AG08396 (cell line): ENCODE results near the gene SENP8.
"Not testable (repeated sequence)": the region's sequence is repeated elsewhere in the genome, so short reads cannot be mapped to it uniquely, and the experiment has no call there.

ENCODE experiments used
- DNase-seq: peaks from one replicate; pipeline ENCODE4 v3.0.0; 2012; ENCODE audit warnings: low spot score, mixed read lengths

Gene SENP8

DNA sequence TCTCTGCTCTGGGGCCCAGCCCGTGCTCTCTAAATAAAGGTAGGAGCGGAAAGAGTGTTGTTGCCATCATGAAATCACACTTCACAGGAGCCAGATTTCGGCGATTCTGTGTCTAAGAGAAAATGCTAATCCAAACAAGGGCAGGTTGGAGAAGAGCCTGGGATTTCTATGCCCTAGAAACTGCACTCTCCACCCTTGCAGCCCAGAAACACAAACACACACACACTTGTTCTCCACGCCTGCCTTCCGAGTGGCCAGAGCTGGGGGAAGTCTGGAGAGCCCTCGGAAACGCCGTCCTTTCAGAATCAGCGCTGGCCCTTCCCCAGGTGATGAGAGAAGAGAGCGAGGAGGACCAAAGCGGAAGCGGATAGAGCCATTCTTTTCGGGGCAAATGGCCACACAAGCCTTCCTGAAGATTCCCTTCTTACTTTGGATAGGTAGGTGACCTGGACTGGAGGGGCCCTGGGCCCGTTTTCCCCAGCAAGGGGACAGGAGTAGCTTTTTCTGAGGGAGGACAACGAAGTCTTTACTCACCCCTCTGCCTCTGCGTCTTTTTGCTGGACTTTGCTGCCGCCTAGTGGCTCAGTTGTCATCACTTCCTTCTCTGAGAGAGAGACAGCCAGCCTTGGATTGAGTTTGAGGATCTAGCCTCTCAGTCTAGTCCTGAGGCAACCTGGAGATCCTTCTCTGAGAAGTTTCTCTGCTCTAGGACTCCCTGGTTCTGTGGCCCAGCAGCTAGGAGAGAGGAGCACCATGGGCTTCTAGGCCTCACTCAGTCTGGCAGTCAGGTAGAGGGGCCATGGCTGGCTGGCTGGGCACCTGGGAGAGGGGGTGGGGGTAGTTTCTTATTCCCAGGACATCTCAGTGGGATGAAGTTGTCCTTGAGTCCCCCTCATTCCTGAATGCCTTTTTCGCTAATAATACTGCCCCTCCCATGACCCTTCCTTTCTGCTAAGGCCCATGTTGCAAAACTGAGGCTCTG lies 37.7 kb downstream of the SENP8 start:
- peak; percentile 77 for DNase-seq

DNA sequence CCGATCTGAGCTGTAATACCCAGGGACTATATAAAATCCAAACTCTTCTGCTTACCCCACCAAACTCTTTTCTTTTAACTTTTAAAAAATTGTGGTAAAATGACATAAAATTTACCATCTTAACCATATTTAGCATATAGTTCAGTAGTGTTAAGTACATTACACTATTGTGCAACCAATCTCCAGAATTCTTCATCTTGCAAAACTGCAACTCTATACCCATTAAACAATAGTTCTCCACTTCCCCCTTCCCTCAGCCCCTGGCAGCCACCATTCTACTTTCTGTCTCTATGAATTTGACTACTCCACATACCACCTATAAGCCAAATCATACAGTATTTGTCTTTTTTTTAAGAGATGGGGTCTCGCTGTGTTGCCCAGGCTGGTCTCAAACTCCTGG lies 38.7 kb downstream of the SENP8 start:
- DNase-seq, result no peak

DNA sequence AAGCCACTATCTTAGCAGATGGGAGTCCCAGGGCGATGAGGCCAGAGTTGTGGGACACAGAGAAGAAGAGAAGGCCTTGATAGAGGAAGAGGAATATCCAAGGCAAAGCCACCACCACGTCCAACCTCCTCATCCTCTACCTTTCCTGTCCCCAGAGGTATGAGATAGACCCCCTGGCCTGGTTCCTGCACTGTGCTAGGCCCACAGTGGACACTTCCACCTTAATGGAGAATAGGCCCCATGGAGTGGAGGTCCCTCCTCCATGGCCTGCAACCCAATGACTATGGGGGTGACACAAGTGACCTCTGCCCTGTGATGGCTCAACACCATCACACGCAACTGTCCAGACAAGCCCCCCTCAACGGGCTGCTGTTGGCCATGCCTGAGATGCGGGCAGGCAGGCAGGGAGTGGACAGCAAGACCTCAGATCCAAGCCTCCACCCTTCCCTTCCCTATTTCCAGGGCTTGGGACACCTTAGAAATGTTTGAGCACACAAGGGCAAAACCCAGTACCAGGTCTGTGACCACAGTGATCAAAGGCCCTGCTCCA lies 42.6 kb downstream of the SENP8 start:
- DNase-seq, result no peak

- no peak for DNase-seq
Observed at GRCh38 chr15:72161361-72162132, 43.3 kb downstream of the SENP8 start.

DNA sequence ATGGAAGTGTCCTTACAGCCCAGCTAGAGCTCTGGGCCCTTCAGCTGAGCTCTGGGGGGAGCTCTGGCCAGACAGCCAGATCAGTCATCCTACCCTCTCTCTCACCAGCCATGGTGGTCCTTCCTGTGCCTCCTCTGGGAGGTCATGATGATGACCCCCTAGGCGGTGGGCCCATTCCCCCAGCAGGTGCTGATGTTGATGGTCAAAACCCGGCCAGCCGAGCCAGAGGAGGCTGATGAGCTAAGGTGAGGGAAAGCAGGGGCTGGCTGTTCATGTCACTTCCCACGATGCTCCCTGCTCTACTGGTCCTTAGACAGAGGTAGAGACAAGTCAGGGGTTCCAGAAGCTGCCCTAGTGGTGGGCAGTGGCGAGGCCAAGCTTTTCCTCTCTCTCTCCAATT lies 44.4 kb downstream of the SENP8 start:
- no peak for DNase-seq

DNA sequence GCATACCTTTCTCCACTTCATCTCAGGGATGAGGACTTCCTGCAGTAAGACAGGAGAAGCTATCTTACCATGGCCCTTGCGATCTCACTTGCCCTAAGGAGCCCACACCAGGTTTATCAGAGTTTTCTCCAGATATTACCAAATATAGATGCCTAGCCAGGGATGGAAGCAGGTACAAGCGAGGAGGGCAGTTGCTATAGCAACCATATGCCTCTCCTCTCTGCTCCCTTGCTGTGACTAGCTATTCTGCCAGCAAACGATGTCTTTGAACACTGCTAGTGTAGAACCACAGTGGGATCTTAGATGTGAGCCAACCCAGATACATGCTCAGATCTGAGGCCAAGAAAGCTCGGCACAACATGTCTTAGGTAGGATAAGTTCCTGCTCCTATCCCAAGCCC lies 45.5 kb downstream of the SENP8 start:
- DNase-seq, result no peak

GRCh38 chr15:72166716-72167417 lies 48.7 kb downstream of the SENP8 start:
- DNase-seq, result no peak

- no peak for DNase-seq
Observed at GRCh38 chr15:72167445-72167844, 49.2 kb downstream of the SENP8 start.

- DNase-seq, result no peak
Observed at GRCh38 chr15:72168131-72168807, 50.1 kb downstream of the SENP8 start.

DNA sequence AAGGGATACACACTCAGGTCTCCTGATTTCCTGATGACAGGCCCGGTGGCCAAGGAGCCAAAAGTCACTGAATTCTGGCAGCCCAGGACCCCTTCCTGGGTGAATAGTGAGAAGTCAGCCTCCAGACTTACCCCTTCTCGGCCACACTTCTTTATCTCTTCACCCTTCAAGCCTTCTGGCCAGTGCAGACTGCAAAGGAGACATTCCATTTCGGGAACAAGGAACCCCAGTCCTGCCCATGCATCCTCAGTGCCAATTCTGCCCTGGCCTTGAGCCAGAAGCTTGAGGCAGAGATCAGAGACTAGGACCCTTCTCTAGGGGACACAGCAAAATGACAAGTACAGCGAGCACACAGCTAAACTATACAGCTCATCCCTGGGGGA lies 50.6 kb downstream of the SENP8 start:
- no peak for DNase-seq

- no peak for DNase-seq
Observed at GRCh38 chr15:72169236-72169920, 51.2 kb downstream of the SENP8 start.

- DNase-seq, result no peak
Observed at GRCh38 chr15:72169921-72170611, 51.9 kb downstream of the SENP8 start.

DNA sequence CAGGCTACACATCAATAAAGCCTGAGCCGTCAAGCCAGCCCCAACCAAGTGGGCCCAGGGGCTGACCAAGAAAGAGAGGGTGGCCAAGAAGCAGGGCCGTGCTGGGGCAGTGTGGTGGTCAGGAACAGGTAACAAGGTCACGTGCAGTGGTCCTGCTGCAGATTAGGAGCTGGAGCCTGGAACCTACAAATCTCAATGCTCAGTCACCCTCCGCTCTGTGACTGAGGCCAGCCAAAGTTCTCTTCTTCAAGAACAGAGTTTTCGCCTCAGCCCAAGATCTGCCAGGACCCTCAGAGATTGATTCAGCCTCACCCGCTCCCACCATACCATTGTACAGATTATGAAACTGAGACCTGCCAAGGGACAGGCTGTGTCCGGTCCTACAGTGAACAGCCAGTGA lies 52.5 kb downstream of the SENP8 start:
- no peak for DNase-seq

DNA sequence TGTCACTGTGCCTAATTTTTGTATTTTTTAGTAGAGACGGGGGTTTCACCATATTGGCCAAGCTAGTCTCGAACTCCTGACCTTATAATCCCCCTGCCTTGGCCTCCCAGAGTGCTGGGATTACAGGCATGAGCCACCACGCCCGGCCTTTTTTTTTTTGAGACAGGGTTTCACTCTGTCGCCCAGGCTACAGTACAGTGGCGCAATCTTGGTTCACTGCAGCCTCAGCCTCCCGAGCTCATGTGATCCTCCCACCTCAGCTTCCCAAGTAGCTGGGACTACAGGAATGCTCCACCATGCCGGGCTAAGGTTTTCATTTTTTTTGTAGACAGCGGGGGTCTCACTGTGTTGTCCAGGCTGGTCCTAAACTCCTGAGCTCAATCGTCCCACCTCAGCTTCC lies 53.8 kb downstream of the SENP8 start:
- DNase-seq, result not testable (repeated sequence)

- no peak for DNase-seq
Observed at GRCh38 chr15:72172796-72173195, 54.6 kb downstream of the SENP8 start.

DNA sequence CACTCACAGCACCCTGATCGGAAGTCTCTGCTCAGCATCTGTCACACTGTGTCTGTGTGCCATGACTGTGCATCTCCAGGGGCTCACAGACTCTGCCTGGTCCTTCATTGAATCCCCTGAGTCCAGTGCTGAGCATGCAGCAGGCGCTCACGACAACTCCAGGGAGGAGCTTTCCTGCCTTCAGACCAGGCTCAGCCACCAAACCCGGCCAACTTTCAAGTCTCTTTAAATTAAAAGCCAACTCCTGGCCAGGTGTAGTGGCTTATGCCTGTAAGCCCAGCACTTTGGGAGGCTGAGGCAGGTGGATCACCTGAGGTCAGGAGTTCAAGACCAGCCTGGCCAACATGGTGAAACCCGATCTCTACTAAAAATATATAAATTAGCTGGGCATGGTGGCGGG lies 55.2 kb downstream of the SENP8 start:
- no peak for DNase-seq

- DNase-seq, result no peak
Observed at GRCh38 chr15:72173864-72174550, 55.8 kb downstream of the SENP8 start.

GRCh38 chr15:72174551-72175165 lies 56.5 kb downstream of the SENP8 start:
- DNase-seq, result no peak
